H1 (cell line): ENCODE measurements around the gene DAGLA. TPM values are rescaled to one million over a fixed set of nuclear protein-coding genes. Genes with fewer than 3 reads are reported as not detected.

ENCODE experiments used
- CHD2 ChIP-seq: IDR thresholded peaks from 2 replicates; pipeline ENCODE4 v1.6.1; 2012; ENCODE audit warnings: low read length, improper control_type of control experiment
- CHD7 ChIP-seq: fragments of 300-600 bp; sonication (generic); IDR thresholded peaks from 2 replicates; pipeline ENCODE4 v1.7.1; 2012; ENCODE audit warnings: low read length, moderate library complexity, mild to moderate bottlenecking, inconsistent platforms; ENCODE audit not compliant: insufficient replicate concordance
- FOSL1 ChIP-seq: IDR thresholded peaks from 2 replicates; pipeline ENCODE4 v1.6.1; 2011; ENCODE audit warnings: mild to moderate bottlenecking, low read depth, low read length, moderate library complexity; ENCODE audit not compliant: insufficient read depth
- HDAC2 ChIP-seq, 2 experiments: fragments of 300-600 bp in 1 of 2; sonication (generic) in 1 of 2; IDR thresholded peaks; 2 replicates each; pipeline ENCODE4 v1.6.1; 2011 to 2012; ENCODE audit warnings: low read depth in 2 of 2, low read length in 2 of 2, mild to moderate bottlenecking in 2 of 2, moderate library complexity in 2 of 2, borderline replicate concordance in 1 of 2, inconsistent platforms in 1 of 2
- MAFK ChIP-seq: IDR thresholded peaks from 2 replicates; pipeline ENCODE4 v1.6.1; 2012; ENCODE audit warnings: low read depth, mild to moderate bottlenecking, improper control_type of control experiment, low read length
- MAX ChIP-seq: IDR thresholded peaks from 2 replicates; pipeline ENCODE4 v1.6.1; 2012; ENCODE audit warnings: inconsistent platforms
- NRF1 ChIP-seq: IDR thresholded peaks from 2 replicates; pipeline ENCODE4 v1.6.1; 2011; ENCODE audit warnings: mild to moderate bottlenecking, low read depth, low read length, improper control_type of control experiment
- RNF2 ChIP-seq: fragments of 200-900, 300-1000 bp; sonication (generic); IDR thresholded peaks from 2 replicates; pipeline ENCODE4 v1.7.1; 2016; ENCODE audit warnings: borderline replicate concordance, low read depth, mild to moderate bottlenecking, antibody characterized with exemption, low read length; ENCODE audit not compliant: poor library complexity, severe bottlenecking; ENCODE audit errors: missing control alignments
- TBP ChIP-seq: IDR thresholded peaks from 2 replicates; pipeline ENCODE4 v1.6.1; 2011; ENCODE audit warnings: low read depth, low read length, improper control_type of control experiment
- polyA plus RNA-seq, 7 experiments: library from polyadenylated mRNA; depleted of rRNA in 3 of 7; stranded (reverse) in 5 of 7; unstranded in 2 of 7; fragments of >200 nt in 5 of 7; fragments of 200-250 nt in 2 of 7; gene quantifications; 1 replicate in 5 of 7; 2 replicates in 1 of 7; 4 replicates in 1 of 7; pipeline versions ENCODE4 v1.2.1 to v1.2.3, GENCODE V29; 2011 to 2013; ENCODE audit warnings: missing spikeins in 2 of 7, mixed read lengths in 2 of 7
- total RNA-seq: library from RNA; stranded (reverse); fragmentation: NEBNext Ultra II Directional; extraction: Animal tissue kit (Norgen Biotek cat#: 25700); gene quantifications from 2 replicates; pipeline ENCODE4 v1.2.1, GENCODE V29; 2021

DAGLA gene
- total and polyA plus RNA-seq, 2 of the 8 experiments (the other 6 are each of a cell fraction or from before 2014, with no cell fraction given): 3.6 to 6.6 TPM

- TF ChIP-seq CHD2 (no peak), MAFK (peak; percentile 100), RNF2 (no peak), MAX (peak; percentile 45), NRF1 (no peak), CHD7 (no peak), HDAC2 (IDR thresholded peaks at IDR 0.05; ENCODE audit: borderline replicate concordance in 1 of 2, low read depth in 2 of 2, low read length in 2 of 2) (no peak), TBP (no peak), FOSL1 (no peak)
Observed at GRCh38 chr11:61650781-61651571, 29.2 kb upstream of the DAGLA start (continued).
